Eye (tissue), 1 donor: ENCODE measurements around the gene IFNK.

Source experiments
- DNase-seq: peaks from one replicate; pipeline ENCODE4 v3.0.0-alpha.2; 2015

IFNK gene

DNA sequence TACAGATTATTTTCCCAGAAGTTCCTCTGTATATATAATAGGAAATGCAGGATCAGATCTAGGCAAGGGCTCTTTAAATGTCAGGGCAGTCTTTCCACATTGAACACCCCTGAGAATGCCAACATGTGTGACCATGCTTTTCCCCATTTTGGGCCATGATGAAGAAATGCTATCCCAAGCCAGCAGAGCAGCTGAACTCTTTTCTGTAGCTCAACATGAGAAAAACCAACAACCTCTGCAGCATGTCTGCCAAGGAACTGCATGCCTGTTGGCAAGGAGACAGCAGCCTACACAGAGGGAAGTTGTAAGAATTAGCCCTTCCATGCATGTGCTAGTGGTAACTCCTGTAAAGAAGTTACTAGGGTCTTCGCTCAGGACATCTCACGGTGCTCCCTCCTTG lies 9.5 kb upstream of the IFNK start:
- DNase-seq: no peak

DNA sequence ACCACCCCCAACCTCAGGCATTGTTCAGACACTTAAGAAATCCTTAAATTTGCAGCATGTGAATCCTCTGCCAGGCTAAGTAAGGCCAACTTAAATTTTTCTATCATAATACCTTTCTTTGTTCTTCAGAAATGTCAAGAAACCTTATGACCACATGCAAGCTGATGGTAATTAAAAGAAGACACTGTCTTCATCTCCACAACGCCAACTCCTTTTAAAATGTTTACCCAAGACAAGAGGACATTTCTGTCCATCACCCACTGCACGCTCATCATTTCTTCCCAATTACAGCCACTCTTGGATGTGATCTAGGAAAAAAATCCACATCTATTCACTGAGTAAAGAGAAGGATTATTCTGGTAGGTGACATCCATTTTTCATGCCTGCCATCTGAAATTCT lies 6.1 kb upstream of the IFNK start:
- DNase-seq: no peak

DNA sequence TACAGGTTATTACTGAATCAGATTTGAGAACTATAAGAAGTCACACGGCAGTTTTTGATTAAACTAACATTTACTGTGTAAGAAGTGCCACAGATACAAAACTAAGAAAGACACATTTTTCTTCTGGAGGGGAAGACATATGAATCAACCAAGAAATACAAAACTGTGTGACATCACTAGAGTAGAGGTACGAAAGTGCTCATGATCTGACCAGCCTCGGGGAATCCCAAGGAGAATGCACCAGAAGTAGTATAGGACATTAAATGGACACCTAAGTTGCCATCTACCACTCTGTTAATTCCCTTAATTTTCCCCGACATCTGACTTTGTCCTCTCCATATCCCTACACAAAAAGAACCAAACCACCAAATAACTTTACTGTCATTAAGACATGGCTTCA lies 5.3 kb upstream of the IFNK start:
- no peak for DNase-seq

DNA sequence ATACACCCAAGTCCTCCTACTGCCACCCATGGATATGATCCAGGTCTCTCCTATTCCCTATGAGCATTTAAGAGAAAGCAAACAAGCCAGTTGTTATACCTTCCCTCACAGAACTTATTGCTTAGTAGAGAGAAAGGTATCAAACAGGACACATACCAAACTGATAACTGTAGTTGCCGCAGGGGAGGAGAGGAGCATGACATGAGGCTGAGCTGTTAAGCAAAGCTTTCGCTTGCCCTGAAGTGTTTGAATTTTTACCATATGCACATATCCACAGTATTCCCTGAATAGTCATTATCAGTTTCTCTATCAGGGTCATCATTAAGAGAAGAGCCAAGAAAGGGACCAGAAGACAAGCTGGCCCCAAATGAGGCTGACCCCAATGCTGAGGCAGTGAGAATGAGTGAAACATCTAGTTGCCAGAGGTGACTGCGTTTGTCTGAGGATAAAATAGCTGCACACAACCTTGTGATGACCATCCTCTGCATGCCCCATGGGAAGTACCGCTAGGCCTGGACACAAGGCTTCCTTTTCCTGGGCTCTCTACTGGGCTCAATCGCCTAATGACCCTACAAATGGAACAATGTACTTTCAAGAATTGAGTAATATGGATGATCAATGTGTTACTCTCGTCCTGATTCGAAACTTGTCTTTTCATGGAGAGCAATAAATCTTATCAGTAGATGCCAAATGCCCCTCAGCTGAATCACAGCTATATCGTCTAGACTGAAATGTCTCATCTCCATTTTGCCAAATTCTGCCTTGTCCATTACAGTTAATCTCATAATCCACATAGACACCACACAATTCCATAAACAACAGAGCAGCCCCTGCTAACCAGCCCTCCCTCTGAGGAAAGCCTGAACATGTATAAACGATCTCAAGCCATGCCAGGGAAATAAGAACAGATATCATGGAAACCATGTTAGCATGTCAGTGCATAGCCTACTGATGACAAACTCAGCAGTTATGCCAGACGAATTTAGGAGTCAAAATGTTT lies 4.3 kb upstream of the IFNK start:
- DNase-seq: no peak

DNA sequence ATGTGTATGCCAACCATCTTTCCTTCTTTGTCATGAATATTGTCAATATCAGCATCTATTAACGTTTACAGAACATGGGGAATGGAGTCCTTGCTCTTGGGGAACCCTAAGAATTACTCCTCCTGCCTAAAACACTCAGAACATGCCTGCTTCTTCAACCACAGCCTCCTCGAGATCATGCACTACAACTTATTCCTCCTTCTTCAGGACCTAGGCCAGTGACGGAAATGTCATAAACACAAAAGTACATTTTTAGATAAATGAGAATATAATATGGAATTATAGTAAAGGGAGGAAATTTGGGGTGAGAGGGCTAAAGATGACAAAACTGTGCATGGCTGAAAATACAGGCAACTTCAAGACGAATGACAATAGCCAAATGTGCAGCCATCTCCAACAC lies 3.1 kb upstream of the IFNK start:
- DNase-seq: no peak

DNA sequence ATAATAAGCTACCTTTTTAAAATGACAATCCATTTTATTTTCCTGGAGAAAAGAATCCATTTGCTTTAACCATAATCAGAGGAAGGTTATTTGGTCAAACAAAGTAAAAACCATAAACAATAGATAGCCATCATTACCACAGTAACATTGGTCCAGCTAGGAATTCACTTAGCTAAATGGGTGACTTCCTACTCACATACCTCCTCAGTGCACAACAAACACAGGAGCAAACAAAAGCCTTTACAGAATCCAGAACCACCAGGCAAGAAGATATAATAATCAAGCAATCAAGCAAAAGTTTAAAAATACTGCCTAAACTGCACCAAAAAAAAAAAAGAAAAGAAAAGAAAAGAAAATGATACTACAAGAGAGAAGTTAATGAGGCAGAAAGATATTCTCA lies 949 bp upstream of the IFNK start:
- DNase-seq: no peak

DNA sequence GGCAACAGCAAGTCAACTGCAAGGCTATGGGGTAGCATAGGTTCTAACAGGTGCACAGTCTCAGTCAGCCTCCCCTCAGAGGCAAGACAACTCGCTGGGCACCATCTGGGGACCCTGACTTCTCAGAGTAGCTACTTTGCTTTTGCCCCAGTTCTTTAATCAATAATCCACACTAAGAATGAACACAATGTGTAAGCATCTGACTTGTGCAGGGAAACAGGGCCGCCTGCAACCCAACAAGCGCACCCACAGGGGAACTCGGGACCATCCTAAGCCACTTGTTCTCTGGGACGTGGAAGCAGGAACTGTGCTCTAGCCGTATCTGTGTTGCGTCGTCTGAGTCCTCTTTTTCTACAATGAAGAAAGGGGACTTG lies 3.6 kb downstream of the IFNK start:
- DNase-seq: no peak

DNA sequence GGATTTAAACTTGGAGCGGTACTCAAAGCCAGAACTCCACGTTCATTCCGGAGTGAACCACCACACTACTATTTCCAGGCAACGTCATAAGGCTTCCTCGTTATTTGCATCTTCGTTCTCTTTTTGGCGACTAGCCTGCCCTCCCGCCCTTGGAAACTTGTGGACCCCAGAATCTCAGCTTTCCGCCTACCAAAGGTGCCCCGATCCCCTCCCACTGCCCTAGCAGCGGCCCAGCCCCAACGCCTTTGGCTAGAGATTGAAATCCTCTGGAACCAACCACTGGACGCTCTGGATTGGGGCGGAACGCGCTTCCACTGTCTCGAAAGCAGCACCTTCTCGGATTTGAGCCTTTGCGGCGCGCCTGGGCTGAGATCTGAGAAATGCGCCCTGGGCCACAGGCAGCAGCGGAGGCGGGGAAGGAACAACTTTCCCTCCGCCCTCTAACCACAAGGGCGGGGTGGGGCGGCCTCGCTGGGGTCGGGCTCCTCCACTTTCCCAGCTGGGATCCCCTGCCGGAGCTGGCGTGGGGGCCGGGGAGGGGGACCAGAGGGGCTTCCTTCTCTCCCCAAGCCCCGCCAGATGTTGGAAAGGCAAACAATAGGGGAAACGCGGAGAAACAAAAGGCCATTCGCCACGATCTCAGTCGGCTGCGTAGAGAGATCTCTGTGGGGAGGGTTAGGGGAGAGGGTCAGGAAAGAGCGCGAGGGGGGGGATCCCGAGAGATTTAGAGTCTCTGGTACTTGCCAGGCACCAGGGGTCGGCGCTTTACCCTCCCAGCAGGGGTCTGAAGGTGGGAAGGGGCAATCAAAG lies 4.2 kb downstream of the IFNK start:
- DNase-seq: peak; percentile 90

DNA sequence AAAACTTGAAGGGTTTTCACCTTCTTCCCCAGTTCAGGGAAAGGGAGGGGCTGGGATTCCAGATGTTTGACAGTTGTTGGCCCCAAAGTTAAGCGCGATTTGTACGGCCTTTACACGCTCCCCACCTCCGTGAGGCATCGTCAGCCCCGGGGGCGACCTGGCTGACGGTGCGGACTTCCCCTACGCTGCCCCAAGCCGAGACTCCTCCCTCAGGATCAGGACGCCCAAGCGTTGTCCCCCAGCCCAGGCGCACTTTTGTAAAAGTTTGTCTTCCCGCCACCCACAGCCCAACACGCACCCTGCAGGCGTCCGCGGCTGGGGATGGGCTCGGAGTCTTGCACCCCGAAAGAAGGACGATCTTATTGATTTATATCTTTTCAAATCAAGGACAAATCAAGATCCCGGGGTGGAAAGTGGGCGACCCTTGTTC lies 4.8 kb downstream of the IFNK start:
- peak; percentile 86 for DNase-seq

DNA sequence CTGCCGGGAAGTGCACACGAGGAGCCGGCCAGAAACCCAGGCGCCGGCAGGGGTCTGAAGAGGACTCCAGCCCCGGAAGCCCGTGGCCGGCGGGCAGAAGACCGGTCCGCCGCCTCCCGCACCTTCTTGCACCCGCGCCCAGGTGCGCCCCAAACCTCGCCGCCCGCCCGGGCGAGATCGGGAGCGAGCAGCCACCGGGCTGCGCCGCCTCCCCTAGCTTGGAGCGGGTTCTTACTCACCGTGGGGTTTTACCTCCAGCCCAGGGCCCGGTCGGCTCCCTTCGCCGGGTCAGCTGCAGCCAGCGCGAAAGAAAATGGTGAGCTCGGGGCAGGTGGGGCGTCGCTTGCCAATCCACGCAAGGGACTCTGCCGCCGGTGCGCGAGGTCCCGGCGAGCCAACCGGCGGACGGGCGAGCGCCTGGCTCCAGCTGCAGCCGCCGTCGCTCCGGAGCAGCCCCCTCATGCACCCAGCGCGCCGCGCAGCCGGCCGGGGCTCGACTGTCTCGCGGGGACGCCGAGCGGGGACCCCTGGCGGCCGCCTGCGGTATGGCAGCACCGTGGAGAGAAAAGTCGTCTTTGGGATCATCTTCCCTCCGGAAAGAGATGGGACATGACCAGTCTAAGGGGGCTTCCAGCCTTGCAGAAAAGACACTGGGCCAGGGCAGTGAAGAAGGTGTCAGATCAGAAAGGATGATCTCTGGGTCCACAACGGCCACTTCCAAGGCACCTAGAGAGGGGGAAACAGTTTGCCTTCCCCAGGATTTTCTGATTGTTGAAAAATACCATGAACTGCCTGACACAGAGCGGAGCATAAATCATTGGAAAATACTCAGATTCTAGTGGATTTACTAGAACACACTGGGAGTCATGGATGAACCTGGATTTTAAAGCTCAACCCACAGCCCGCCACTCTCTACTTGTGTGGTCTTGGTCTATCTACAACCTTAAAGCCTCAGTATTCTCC lies 5.5 kb downstream of the IFNK start, which contains the start of gene MOB3B:
TSS of gene MOB3B (minus strand) at position 499 of the 963 bp plus-strand sequence. CDS start 74,264 bp downstream, outside the sequence.
- peak; percentile 92 for DNase-seq

DNA sequence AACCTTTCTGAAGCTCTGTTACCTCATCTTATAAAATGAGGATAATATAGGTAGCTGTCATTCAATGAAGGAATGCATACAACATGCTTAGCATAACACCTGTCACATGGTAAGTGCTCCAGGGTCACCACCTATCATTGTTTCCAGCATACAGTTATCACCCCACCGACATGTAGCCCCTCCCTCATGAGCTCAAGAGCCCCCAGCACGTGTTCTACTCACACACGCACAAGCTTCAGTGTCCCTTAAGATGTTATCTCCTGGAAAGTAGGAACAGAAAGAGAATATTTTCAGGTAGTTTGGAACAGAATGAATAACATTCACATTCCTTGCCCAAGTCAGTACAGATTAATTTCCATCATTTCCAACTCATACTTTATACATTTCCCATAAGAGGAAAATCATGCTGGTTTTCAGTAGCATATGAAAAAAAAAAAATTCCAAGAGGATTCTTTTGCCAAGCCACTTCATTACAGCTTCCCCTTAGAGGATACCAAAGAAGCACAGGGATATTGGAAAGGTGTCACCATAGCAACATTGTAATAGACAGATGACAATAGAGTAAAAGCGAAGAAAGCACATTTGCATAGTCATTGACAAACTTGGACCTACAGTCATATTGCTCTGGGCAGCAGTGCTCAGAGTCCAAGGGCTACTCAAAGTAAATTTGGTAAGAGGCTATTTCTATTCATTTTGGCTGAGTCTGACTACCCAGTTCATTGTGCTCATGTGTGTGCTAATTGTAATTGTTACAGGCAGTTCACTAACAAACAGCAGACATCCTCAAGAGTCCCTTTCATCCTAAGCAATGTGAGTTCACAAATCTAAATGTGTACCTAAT lies 7.0 kb downstream of the IFNK start:
- no peak for DNase-seq

DNA sequence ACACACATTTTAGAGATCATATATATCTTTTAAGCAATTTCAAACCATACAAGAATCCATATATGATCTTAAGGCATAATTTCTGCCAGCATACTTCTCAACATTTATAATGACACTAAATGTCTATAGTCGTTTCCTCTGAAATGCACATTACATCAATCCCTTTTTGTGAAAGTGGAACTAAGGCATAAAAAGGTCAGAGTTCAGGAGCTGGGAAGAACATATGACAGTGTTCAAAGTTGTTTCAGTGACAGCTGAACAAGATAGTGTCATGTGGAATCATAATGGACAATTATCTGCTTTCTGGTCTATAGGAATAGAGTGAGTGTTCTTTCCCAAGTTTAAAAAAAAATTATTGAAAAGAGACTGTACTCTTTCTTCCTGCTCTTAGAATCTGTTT lies 8.0 kb downstream of the IFNK start:
- no peak for DNase-seq

DNA sequence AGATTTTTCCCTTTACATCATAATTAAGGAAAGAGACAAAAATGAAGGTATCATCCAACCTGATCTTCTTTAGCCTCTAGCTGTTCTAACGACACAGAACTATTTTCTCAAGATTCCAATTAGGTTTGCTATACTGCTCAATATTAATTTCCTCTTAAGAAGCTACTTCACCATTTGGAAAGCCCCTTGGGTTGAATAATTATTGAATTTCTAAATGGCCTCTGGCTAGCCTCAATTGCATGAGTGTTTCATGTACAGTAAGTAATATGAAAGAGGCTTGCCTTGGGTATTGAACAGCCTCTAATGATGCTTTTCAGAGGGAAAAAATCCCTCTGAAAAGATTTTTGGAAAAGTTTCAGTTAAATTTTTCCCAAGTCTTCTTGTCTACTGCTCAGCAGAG lies 9.2 kb downstream of the IFNK start:
- no peak for DNase-seq

DNA sequence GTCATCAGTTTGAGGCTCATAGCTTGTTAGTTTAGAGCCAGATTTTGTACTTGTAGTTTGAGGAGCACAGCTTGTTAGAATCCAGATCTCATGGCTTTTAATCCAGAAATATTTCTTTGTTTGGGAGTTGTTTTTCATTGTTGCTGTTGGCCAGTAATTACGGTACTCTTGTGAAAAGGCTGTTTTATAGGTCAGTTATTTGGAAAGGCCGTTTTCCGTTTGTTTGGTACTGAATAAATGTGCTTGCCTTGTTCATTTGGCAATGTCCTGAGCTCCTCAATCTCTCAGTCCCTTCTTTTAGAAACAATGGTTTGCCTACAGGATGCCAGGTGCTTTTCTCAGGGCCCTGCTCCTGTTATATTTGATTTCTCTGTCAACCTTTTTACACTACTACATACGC lies 10.0 kb downstream of the IFNK start:
- DNase-seq: no peak

DNA sequence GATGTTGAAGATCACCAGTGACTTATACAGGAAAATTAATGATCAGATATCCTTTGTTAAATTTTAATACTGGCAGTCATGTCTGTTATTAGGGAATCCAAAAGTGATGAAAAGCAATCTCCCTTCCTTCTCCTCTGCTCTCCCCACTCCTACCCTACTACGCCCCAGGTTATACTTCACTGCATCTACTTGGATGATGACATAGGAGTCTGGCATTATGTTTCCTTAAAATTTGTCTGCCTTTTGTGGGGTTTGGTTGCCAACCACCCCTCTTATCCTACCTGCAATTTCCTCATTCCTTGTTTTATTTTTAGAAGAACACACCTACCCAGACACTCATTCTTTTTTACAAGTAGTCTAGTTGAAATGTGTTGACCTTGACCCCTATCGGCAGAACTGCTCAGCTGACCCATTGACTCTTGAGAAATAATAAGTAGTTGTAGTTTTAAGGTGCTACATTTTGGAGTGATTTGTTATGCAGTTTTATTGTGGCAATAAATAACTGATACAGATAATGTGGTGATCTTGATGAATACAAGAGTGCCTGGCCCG lies 10.6 kb downstream of the IFNK start:
- no peak for DNase-seq

DNA sequence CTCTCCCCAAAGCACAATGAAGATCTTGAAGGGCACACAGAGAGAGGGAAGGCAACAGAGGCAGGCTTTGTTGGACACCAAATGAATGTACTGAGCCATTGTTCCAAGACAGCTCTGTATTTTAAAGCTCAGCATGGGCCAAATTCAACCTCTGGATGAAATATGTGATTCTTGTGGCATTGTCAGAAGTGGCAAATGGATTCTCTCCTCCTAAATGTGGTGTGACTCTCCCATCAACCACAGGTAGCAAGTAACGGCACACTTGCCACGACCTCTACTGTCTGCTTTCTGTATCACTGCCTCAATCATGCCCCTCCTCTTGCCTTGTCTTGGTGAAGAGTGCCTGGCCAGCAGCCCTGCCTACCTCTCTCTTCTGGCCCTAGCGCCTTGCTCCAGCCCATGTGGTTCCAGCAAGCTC lies 11.6 kb downstream of the IFNK start:
- DNase-seq: no peak

DNA sequence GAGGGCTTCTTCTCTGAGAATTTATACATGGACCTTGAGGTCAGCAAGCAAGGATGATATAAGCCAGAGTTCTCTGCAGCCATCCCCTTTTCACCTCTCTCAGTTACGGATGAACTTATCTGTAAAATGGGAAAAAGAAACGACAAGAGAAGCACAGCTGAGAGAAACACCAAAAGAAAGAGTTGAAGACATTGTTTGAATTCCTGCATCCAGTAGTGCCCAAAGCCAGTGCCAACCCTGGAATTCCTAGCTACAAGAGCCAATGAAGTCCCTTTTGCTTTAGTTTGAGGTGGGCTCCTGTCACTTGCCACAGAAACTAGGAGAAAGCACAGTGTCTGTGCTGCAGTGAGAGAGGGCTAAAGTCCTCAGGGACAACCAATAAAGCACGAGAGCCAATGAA lies 12.1 kb downstream of the IFNK start:
- no peak for DNase-seq

DNA sequence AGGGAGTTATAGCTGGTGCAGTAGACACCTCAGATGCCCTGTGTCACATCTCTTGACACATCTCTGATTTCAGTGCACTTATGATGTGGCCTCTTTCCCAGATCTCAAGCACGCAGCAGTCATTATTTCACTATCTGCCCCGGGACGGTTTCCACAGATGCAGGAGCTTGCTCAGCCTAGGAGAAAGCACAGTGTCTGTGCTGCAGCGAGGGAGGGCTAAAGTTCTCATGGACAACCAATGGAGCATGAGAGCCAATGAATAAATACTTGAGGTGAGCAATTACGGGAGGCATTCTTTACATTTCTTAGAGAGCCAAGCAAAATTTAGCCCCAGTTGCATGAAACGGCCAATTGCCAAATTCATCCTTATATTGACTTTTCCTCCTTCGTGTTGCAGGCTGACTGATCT lies 12.9 kb downstream of the IFNK start:
- DNase-seq: no peak

DNA sequence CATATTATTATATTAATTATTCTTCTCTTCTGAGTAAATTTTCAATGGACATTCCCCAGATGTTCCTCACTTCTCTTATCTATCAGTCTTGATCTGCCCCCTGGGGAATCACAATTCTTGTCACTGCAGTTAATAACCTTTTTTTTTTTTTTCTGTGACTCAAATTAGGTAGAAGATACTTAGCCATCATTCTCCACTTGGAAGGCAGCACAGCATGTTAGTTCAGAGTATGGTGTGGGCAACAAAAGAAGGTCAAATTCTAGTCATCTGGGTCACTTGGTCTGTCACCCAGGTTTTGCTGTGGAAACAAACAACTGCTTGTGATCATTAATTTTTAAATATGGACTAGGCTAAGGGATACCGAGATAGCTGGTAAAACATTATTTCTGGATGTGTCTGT lies 13.7 kb downstream of the IFNK start:
- peak; percentile 84 for DNase-seq

DNA sequence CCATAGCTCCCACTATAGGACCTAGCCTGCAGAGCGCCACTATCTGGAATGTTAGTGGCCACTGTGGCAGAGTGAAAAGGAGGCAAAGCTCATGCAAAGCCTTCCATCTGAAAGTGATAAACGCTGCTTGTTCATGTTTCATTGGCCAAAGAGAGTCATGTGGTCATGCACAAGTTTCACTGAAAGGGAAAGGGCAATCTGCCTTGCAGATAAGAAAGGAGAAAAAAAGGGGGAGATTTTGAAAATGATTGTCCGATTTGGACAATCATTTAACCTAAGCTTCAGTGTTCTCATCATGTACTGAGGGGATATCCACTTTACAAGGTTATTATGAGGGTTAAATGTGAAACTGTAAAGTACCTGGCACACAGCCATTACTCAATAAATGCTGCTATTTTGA lies 14.6 kb downstream of the IFNK start:
- no peak for DNase-seq
